GM18861 (cell line): Measurements from ENCODE around the gene ZNF558.

Source experiments
- ATAC-seq: cut with Tn5 transposase; IDR thresholded peaks from one replicate; pipeline ENCODE4 v1.9.1; 2021; ENCODE audit not compliant: unreplicated experiment

ZNF558 gene

DNA sequence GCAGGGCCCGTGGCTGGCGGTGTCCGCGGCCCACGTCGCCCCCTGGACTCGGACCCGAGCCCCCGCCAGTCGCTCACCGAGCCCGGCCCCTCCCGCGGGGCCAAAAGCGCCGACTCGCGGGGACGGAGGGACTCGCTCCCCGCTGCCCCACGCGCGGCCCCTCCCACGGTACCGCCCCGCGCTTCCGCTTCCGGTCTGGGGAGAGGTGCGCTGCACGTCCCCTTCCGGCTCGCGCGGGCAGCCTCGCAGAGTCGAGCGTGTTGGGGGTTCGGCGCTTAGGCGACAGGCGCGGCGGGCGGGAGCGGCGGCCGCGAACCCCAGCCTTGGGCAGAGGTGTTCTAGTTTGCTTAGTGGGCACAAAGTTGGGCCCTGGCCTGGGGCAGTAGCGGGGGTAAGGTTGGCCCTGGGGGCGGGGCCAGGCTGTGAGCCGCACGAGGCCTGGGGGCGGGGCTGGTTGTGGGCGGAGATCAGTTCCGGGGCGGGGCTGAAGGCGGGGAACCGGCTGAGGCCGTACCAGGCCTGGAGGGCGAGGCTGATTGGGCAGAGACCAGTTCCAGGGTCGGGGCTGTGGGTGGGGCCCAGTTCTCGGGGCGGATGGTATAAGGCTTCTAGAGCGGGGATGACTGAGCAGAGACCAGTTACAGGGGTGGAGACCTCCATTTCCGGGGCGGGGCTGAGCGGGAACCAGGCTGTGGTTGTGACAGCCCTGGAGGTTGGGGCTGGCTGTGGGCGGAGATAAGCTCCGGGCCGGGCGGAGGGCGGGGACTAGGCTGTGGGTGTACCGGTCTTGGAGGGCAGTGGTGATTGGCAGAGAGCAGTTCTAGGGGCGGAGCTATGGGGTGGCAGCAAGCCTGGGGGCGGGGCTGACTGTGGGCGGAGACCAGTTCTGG lies at the start of gene ZNF558, which contains the start of gene MBD3L1:
ZNF558 (minus strand) TSS at position 173 of the 890 bp plus-strand sequence. CDS start 9,645 bp downstream, outside the sequence.
MBD3L1 (plus strand) TSS at position 246 of the 890 bp plus-strand sequence. CDS start 10,302 bp downstream, outside the sequence.
- peak; percentile 68 for ATAC-seq

DNA sequence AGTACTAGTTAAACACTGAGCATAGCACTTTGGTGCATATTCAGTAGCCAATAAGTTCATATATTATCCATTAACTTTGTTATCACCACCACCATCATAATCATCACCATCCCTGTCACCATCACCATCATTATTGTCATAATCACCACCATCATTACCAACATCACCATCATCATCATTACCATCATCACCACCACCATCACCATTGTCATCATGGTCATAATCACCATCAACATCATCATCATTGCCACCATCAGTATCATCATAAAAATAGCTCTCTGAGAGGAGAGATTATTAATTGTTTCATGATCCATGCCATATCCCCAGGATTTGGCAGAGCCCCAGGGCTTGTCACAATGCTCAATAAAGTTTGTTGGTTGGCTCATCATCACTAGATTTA lies 49.4 kb upstream of the ZNF558 start:
- no peak for ATAC-seq

DNA sequence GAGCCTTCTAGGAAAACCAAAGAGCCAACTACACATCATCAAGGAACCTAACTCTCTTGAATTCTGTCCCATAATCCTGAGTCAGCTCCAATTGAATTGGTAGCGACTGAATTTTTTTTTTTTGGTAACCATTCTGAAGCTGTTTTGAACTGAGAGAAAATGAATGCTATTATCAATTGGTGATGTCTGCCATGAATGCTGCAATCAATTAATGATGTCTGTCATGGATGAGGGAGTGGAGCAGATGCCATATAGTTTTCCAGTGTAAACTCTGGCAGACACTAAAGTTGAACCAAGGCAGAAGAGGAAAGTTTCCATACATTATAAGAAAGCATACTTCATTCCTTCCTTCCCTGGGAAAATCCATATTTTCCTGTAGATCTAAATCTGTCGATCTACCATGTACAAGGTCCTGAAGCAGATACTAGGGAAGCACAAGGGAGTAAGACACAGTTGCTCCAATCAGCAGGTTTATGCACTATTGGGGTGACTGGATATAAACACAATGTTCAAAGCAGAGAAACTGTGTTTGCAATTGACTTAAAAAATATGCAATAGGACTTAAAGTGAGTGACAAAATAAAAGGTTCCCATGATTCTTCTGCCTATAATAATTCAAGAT lies 48.9 kb upstream of the ZNF558 start:
- ATAC-seq: no peak

DNA sequence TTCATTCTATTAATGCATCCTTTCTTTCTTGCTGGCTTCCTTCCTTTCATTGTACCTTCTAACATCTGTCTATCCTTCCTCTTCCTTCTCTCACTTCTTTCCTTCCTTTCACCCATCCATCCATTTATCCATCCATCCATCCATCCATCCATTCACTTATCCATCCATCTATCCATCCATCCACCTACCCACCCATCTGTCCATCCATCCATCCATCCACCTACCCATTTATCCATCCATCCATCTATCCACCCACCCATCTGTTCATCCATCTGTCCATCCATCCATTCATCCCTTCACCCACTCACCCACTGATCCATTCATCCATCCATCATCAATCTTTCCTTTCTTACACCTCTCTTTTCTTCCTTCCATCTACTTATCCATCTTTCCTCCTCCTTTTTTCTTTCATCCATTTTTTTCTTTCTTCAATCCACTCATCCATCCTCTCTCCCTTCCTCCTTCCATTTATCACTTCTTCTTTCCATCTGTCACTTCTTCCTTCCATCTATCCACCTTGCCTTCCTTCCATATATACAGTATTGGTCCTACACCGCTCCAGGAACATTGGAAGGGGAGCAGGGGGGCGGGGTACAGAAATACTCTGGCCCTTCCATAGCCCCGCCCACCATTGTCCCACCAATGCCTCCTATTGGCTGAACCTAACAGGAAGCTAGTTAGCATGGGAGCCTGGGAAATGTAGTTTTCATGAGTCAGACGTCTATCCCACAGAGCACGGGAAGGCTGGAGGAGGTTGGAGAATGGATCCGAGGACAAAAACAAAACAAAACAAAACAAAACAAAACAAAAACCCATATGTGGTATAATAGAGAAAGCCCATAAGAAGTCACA lies 46.0 kb upstream of the ZNF558 start:
- no peak for ATAC-seq

DNA sequence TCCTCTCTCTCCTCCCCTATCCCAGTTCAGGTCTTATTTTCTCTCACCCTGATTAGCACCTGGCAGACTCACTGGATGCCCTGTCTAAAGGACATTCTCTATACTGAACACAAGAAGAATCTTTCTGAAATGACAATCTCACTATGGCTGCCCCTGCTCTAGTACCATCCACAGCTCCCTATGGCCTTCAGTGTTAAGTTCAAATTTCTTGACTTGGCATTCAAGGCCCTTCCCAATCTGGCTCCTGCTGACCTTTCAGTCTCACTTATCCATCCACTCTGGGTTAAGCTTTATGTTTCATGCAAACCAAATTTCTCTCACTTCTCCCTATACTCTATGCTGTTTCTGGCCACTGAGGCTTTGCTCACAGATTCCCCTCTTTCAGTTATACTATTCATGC lies 34.2 kb upstream of the ZNF558 start:
- no peak for ATAC-seq

DNA sequence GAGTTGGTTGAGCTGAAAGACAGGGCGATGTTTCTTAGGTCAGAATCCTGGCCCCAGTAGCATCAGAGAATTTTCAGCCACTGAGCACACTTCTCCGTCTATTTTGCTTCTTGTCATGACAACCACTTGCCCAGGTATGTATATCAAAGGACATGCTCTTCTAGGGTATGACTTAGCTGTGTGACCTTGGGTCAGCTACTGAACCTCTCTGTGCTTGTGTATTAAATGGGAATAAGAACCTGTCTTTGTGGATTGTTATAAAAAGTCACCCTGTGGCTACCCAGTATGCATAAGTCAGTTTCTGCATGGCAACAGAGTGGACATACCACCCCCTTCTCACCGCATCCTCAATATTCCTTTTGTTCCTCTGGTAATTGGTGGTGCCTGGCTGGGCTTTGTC lies 26.2 kb upstream of the ZNF558 start:
- ATAC-seq: no peak

DNA sequence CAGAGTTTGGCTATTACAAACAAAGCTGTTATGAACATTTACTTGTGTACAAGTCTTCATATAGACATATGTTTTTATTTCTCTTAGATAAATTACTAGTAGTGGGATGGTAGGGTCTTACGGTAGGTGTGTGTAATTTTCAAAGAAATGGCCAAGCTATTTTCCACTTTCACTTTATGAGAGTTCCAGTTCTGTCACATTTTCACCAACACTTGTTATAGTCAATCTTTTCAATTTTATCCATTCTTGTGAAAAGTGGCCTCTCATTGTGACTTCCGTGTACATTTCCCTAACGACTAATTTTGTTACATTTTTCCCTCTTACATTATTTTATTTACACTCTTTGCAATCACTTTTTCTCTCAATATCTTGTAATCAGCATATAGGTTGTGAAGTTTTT lies 18.4 kb upstream of the ZNF558 start:
- no peak for ATAC-seq

DNA sequence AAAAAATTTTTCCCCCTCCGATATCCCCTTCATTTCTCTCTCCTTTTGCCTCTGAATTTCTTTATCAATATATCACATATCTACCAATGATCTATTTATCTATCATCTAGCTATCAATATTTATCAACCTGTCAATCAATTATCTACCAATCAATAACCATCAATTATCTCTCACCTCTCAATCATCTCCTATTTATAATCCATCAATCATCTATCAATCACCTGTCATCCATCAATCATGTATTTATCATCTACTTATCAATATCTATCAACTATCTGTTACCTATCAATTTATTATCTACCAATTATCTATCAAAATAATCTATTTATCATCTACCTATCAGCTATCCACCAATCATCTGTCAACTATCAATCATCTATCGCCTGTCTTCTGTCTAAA lies 17.1 kb upstream of the ZNF558 start:
- no peak for ATAC-seq

DNA sequence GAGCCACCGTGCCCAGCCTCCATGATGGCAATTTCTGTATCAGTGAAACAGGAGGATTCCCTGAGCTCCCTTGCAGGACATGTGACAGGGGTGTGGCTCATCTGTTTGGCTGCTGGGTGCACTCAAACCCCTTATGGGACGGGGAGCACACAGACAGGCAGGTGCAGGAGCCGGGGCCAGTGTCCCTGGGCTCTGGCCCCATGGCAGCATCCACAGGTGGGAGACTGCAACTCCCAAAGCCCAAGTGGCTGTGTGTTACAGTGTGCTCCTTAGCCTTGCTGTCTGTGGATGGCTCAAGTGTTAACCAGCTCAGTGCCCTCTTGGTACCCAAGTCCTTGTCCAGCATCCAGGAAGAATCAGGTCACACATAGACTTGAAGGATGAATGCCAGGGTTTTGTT lies 14.7 kb upstream of the ZNF558 start:
- no peak for ATAC-seq

DNA sequence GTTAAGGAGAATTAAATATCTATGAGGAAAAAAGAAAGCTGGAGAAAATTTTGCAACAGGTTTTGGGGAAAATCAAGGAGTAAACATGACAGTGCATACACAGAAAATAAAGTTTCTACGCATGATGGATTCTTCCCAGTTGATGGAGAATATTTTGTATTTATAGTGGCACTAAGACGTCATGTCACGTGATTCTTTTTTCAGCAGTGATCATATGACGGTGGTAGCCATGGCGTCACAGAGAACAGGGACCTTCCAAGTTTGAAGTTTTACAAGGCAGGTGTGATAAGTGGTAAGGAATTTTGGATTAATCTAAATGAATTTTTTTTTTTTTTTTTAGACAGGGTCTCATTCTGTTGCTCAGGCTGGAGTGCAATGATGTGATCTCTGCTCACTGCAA lies 8.6 kb upstream of the ZNF558 start:
- ATAC-seq: no peak

DNA sequence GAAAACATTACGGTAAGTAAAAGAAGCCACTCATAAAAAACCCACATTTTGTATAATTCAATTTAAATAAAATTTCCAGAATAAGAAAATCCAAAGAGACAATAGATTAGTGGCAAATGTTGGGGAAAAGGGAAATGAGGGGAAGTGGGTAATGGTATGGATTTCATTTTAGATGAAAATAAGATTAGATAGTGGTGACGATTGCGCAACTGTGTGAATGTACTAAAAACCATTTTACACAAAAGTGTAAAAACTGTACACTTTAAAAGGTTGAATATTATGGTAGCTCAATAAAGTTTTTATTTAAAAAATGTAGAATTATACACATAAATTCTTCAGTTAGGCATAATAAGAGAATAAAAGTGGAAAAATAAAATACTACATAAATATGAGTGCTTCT lies 3.8 kb upstream of the ZNF558 start:
- no peak for ATAC-seq

DNA sequence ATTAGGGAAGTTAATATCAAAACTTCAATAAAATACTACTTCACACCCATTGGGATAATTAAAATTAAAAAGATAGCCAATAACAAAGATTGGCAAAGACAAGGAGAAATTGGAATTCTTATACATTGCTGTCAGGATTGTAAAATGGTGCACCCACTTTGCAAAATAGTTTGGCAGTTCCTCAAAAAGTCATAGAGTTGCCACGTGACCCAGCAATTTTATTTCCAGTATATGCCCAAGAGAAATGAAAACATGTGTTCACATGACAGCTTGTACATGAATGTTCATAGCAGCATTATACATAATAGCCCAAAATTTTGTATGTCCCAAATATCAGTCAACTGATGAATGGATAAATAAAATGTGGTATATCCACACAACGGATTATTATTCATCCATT lies 3.3 kb upstream of the ZNF558 start:
- no peak for ATAC-seq

DNA sequence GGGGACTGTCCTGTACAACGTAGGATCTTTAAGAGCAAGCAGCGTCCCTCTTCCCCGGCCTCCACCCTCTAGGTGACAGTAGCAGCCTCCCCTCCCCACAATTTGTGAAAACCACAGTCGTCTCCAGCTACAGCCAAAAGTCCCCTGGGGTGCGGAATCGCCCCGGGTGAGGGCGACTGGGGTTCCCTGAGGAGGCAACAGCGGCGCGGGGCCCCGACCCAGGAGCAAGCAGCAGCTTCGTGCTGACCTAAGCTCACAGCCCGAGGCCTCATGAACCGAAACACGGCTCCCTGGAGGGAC lies 322 bp downstream of the ZNF558 start:
- peak; percentile 22 for ATAC-seq

DNA sequence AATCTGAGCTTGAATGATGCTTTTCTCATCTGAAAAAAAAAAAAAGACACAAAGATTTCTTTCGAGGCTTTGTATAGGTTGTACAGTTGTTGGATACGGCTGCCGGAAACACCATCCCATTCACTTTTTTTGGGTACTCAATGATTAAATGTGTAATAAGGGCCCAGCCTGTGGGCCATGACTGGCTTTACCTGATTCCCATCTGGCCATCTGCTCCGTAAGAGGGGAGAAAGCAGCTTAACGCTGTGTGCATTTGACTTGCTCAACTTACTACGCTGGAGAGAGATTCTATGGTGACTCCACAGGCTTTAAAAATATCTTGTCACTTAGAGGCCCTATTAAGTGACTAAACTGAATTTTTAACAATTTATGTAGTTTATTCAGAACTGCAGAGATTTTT lies 731 bp downstream of the ZNF558 start:
- no peak for ATAC-seq

DNA sequence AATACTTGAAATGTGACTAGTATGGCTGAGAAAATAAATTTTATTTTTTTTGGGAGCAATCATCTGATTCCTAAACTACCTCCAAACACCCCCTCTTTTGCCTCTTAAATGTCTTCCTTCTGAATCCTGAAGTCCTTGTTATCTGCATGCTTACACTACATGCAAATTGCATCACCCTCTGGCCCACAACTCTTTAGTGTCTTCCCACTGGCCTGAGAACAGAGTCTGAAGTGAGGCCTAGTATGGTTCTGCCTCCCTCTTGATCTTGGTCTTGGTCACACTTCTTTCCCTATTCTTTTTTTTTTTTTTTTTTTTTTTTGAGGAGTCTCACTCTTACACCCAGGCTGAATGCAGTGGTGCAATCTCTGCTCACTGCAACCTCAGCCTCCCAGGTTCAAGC lies 4.8 kb downstream of the ZNF558 start:
- no peak for ATAC-seq

DNA sequence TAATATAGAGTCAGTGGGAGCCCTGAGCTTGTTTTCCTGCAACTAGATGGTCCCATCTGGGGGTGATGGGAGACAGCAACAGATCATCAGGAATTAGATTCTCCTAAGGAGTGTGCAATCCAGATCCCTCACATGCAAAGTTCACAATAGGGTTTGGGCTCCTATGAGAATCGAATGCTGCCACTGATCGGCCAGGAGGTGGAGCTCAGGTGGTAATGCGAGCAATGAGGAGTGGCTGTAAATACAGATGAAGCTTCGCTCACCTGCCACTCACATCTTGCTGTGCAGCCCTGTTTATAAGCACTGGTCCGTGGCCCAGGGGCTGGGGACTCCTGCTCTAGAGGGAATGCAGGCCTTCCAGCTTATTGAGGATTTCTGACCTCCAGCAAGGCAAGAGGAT lies 5.7 kb downstream of the ZNF558 start:
- no peak for ATAC-seq

DNA sequence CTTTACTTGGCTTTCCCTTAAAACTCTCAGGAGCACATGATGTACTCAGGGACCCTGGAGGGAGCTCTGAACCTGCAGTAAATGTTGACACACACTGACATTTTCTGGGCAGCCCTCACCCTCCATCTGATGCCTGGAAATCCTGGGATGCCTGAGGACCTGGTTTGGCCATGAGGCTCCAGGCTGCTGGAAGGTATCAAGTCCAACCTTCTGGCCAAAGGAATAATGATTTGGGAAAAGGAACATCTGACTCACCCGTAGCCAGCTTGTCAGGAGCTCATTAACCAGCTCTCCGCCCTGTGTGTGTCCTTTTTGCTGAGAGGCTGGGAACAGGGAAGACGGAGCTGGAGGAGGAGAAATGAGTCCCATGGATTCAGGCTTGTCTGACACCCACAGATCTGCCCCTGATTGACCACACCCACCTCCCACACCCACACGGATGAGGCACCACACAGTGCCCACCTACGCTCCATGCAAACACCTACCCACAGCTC lies 10.3 kb downstream of the ZNF558 start:
- no peak for ATAC-seq

DNA sequence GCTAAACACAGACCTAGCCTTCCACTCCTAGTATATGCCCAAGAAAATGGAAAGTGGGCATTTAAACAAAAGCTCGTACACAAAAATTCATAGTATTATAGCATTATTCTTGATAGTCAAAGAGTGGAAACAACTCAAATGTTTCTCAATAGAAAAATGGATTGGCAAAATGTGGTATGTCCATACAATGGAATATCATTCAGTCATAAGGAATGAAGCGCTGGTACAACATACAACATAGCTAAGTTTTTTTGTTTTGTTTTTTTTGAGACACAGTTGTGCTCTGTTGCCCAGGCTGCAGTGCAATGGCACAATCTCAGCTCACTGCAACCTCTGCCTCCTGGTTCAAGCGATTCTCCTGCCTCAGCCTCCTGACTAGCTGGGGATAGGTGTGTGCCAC lies 11.9 kb downstream of the ZNF558 start:
- no peak for ATAC-seq

DNA sequence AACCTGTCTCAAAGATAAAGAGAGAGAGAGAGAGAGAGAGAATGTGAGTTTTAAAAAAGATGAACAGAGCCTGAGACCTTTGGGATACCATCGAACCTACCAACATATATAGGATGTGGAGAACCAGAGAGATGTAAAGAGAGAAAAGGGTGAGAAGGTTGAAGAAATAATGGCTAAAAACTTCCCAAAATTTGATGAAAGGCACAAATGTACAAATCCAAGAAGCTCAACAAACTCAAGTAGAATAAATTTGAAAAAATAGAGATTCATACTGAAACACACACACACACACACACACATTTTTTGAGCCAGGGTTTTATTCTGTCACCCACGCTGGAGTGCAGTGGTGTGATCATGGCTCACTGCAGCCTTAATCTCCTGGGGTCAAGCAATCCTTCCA lies 16.3 kb downstream of the ZNF558 start:
- ATAC-seq: no peak

DNA sequence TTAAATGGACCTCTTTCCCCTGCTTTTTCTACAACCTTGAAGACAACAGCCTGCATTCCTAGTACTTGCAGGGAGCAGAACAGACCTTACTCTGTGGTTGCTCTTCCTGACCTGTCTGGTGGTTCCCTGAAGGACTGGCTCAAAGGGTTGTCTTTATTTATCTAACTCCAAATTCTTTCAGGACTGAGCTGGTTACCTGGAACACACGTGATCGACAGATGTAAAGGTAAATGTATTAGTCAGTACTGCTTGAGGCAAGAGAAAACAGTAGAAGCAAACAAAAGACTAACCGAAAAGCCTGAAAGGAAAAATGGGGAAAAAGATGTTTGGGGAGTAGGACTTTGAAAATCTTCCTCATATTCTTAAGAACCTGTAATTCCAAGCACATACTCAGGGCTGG lies 17.9 kb downstream of the ZNF558 start:
- no peak for ATAC-seq

DNA sequence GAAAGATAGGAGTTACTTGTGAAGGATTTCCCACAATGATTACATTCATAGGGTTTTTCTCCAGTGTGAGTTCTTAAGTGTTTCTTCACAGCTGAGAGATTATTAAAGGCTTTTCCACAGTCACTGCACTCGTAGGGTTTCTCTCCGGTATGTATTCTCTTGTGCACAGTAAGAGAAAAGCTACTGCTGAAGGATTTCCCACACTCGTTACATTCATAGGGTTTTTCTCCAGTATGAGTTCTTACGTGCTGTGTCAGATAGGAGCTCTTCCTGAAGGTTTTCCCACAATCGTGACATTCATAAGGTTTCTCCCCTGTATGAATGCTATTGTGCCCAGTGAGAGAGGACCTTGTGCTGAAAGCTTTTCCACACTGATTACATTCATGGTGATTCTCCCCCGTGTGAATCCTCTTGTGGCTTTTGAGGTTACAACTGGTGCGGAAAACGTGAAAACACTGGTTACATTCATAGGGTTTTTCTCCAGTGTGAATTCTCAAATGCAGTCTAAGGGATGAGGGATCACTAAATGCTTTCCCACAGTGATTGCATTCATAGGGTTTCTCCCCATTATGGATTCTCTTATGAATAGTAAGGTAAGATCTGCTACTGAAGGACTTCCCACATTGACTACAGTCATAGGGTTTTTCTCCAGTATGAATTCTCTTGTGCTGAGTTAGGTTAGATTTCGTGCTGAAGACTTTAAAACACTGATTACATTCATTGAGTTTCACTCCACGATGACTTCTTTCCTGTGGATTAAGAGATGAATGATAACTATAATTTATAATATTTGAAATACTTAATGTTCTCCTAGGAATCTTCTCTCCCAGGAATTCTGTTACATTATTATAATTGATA lies 20.6 kb downstream of the ZNF558 start:
- ATAC-seq: no peak
